Measurements from ENCODE around the gene BOD1L1.

GRCh38 chr4:13540446-13541175, 86.9 kb downstream of the BOD1L1 start:
- TF ChIP-seq EZH2 (optimal IDR thresholded peaks at IDR 0.05; ENCODE audit: low read depth, low read length), result no peak
- TF ChIP-seq, protein P1, sequence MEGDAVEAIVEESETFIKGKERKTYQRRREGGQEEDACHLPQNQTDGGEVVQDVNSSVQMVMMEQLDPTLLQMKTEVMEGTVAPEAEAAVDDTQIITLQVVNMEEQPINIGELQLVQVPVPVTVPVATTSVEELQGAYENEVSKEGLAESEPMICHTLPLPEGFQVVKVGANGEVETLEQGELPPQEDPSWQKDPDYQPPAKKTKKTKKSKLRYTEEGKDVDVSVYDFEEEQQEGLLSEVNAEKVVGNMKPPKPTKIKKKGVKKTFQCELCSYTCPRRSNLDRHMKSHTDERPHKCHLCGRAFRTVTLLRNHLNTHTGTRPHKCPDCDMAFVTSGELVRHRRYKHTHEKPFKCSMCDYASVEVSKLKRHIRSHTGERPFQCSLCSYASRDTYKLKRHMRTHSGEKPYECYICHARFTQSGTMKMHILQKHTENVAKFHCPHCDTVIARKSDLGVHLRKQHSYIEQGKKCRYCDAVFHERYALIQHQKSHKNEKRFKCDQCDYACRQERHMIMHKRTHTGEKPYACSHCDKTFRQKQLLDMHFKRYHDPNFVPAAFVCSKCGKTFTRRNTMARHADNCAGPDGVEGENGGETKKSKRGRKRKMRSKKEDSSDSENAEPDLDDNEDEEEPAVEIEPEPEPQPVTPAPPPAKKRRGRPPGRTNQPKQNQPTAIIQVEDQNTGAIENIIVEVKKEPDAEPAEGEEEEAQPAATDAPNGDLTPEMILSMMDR (IDR thresholded peaks at IDR 0.05; ENCODE audit: low read length), result no peak

Measured in MM.1S (cell line).